Central memory CD8-positive, alpha-beta T cell (primary cell): ENCODE measurements around the gene TARS2.
A peak's percentile ranks its signal among the peaks of the same experiment; 100 is the strongest.

Source experiments
- ATAC-seq: fragments of 150-1000 bp; cut with Tn5 transposase; replicated peaks from 2 replicates; pipeline ENCODE4 v1.10.0; 2022; ENCODE audit warnings: mild to moderate bottlenecking, moderate FRiP score, moderate number of reproducible peaks; ENCODE audit not compliant: poor library complexity, severe bottlenecking; ENCODE audit errors: extremely low read depth
- DNase-seq, 2 donors: peaks; one replicate each; pipeline ENCODE4 v3.0.0; 2021; ENCODE audit warnings: low spot score in 2 of 2
- H3K27ac Mint-ChIP-seq: one replicate; pipeline ENCODE4 v1.8.0; 2022; ENCODE audit warnings: low read depth, mild to moderate bottlenecking, moderate library complexity, mixed read lengths
- H3K27me3 Mint-ChIP-seq: one replicate; pipeline ENCODE4 v1.8.0; 2022; ENCODE audit warnings: mixed read lengths
- H3K36me3 Mint-ChIP-seq: one replicate; pipeline ENCODE4 v1.8.0; 2022; ENCODE audit warnings: mild to moderate bottlenecking, moderate library complexity, mixed read lengths; ENCODE audit not compliant: insufficient read depth
- H3K4me1 Mint-ChIP-seq: one replicate; pipeline ENCODE4 v1.8.0; 2022; ENCODE audit warnings: mixed read lengths
- H3K4me3 Mint-ChIP-seq: one replicate; pipeline ENCODE4 v1.8.0; 2022; ENCODE audit warnings: mild to moderate bottlenecking, moderate library complexity, mixed read lengths
- H3K9me3 Mint-ChIP-seq: one replicate; pipeline ENCODE4 v1.8.0; 2022; ENCODE audit warnings: mixed read lengths

TARS2 gene

GRCh38 chr1:150532860-150533259, 45.6 kb downstream of the TARS2 start:
- ATAC-seq (no peak), DNase-seq (no peak)
- Mint-ChIP-seq H3K27ac (no peak overlapping the region), H3K4me3 (no peak overlapping the region), H3K36me3 (no peaks in the 10 kb centered on the region), H3K4me1 (peaks cover 6% of the 10 kb centered on the region), H3K9me3 (no peaks in the 10 kb centered on the region), H3K27me3 (no peaks in the 10 kb centered on the region)

GRCh38 chr1:150534002-150534401, 46.8 kb downstream of the TARS2 start:
- DNase-seq (no peak), ATAC-seq (no peak)
- peaks cover 7% of the 10 kb centered on the region for H3K27me3 Mint-ChIP-seq
- H3K4me3 Mint-ChIP-seq, result no peak overlapping the region
- peaks cover 6% of the 10 kb centered on the region for H3K4me1 Mint-ChIP-seq
- no peak overlapping the region for H3K27ac Mint-ChIP-seq
- no peaks in the 10 kb centered on the region for H3K9me3 Mint-ChIP-seq
- H3K36me3 Mint-ChIP-seq, result no peaks in the 10 kb centered on the region

- no peak overlapping the region for H3K27ac Mint-ChIP-seq
- no peaks in the 10 kb centered on the region for H3K36me3 Mint-ChIP-seq
- H3K4me1 Mint-ChIP-seq, result peaks cover 6% of the 10 kb centered on the region
- no peaks in the 10 kb centered on the region for H3K9me3 Mint-ChIP-seq
- H3K4me3 Mint-ChIP-seq, result no peak overlapping the region
- no peak for ATAC-seq
- H3K27me3 Mint-ChIP-seq, result peaks cover 14% of the 10 kb centered on the region
- no peak for DNase-seq
Observed at GRCh38 chr1:150535511-150536287, 48.5 kb downstream of the TARS2 start.

DNA sequence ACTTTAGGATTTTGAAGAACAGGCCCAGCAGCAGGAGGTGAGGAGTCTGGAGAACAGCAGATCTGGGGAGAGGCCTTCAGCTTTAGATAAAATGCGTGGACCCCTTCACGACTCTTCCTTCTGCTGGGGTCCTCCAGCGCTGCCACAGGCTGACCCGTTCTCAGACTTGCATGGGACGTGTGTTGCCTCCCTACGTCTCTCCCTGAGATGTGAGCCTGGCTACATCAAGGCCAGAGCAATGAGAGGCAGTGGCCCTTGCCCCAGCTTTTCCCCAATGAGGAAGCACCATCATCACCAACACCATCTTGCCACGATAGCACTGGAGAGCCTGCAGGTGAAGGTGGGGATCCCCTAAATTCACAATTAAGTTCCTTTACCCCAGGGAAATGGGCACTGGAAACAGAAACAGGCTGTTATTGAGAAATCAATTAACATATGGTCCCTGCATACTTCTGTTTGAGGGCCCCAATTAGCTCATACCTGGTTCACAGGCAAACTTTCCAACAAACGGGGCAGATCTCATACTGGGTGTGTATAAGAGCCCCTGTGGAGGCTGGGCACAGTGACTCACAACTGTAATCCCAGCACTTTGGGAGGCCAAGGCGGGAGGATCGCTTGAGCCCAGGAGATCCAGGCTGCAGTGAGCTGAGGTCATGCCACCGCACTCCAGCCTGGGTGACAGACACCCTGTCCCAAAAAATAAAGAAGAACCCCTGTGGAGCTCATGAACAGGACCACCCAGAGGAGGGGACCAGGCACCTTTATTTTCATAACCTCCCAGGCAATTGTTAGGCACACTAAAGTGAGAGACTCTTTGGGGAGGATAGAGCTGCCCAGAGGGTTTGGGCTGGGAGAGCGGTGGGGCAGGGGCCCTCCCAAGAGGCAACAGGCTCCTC, 49.9 kb downstream of the TARS2 start:
- Mint-ChIP-seq H3K4me3 (no peak overlapping the region), H3K9me3 (no peaks in the 10 kb centered on the region), H3K4me1 (peaks cover 6% of the 10 kb centered on the region), H3K27me3 (peaks cover 18% of the 10 kb centered on the region), H3K27ac (no peak overlapping the region), H3K36me3 (peaks cover 2% of the 10 kb centered on the region)
- ATAC-seq (no peak), DNase-seq (no peak)

DNA sequence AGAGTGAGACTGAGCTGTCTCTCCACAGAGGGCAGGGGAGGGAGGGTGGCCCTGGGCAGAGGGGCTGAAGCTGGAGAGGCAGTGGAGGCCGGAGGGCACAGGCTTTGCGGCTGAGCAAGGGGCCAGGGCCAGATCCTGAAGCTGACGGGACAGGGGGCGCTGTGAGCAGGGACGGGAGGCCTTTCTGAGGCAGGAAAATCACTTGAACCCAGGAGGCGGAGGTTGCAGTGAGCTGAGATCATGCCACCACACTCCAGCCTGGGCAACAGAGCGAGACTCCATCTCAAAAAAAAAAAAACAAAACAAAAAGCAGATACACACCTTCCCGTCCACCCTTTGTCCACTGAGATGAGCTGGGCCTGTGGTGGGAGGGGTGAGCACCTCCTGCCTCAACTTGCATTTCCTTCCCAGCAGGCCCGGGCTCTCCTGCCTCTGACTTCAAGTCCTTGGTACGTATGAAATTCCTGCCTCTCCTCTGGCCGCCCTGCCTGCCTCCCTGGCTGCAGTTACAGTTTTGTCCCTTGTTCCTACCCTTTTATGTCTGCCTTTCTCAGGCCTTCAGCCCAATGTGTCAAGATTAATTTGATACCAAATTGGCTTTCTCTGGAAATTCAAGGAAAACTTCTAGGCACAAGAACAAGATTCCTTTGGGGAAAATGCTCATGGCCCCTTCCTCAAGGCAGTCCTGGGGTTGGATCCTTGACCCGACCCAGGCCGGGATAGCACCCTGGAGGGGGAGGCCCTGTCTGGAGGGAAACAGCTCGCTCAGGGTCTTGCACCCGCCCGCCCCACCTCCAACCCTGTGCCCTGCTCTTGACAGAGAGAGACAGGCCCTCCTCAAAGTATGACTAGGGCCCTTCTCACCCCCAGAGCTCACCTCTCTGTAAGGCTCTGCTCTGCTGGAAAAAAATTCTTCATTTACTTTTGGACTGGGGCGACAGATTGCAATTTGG, 50.8 kb downstream of the TARS2 start:
- no peak overlapping the region for H3K27ac Mint-ChIP-seq

GRCh38 chr1:150543500-150544143, 56.4 kb downstream of the TARS2 start:
- H3K9me3 Mint-ChIP-seq, result no peaks in the 10 kb centered on the region
- H3K4me1 Mint-ChIP-seq, result no peaks in the 10 kb centered on the region
- no peak for ATAC-seq
- H3K36me3 Mint-ChIP-seq, result peaks cover 3% of the 10 kb centered on the region
- H3K27me3 Mint-ChIP-seq, result peaks cover 42% of the 10 kb centered on the region
- no peak overlapping the region for H3K4me3 Mint-ChIP-seq
- no peak overlapping the region for H3K27ac Mint-ChIP-seq
- no peak for DNase-seq

More for the DNA sequence above, 50.8 kb downstream of the TARS2 start:
- no peak overlapping the region for H3K4me3 Mint-ChIP-seq
- no peaks in the 10 kb centered on the region for H3K9me3 Mint-ChIP-seq
- ATAC-seq, result no peak
- peaks cover 25% of the 10 kb centered on the region for H3K27me3 Mint-ChIP-seq
- peaks cover 3% of the 10 kb centered on the region for H3K36me3 Mint-ChIP-seq
- H3K4me1 Mint-ChIP-seq, result no peaks in the 10 kb centered on the region
- no peak for DNase-seq

GRCh38 chr1:150544204-150544603, 57.0 kb downstream of the TARS2 start:
- DNase-seq (no peak), ATAC-seq (no peak)
- no peaks in the 10 kb centered on the region for H3K9me3 Mint-ChIP-seq
- peaks cover 37% of the 10 kb centered on the region for H3K27me3 Mint-ChIP-seq
- H3K36me3 Mint-ChIP-seq, result peaks cover 3% of the 10 kb centered on the region
- no peak overlapping the region for H3K27ac Mint-ChIP-seq
- H3K4me1 Mint-ChIP-seq, result no peaks in the 10 kb centered on the region
- H3K4me3 Mint-ChIP-seq, result no peak overlapping the region

- peaks cover 8% of the 10 kb centered on the region for H3K4me1 Mint-ChIP-seq
- peaks cover 5% of the 10 kb centered on the region for H3K36me3 Mint-ChIP-seq
- H3K27ac Mint-ChIP-seq, result no peak overlapping the region
- H3K9me3 Mint-ChIP-seq, result no peaks in the 10 kb centered on the region
- DNase-seq (no peak), ATAC-seq (no peak)
- H3K4me3 Mint-ChIP-seq, result no peak overlapping the region
- H3K27me3 Mint-ChIP-seq, result peaks cover 31% of the 10 kb centered on the region
Observed at GRCh38 chr1:150545486-150546032, 58.3 kb downstream of the TARS2 start.

- ATAC-seq, result no peak
- peaks cover 4% of the 10 kb centered on the region for H3K36me3 Mint-ChIP-seq
- H3K4me1 Mint-ChIP-seq, result peaks cover 16% of the 10 kb centered on the region
- H3K4me3 Mint-ChIP-seq, result no peak overlapping the region
- H3K27ac Mint-ChIP-seq, result no peak overlapping the region
- H3K9me3 Mint-ChIP-seq, result no peaks in the 10 kb centered on the region
- peaks cover 31% of the 10 kb centered on the region for H3K27me3 Mint-ChIP-seq
- DNase-seq, result no peak
Observed at GRCh38 chr1:150546294-150546937, 59.2 kb downstream of the TARS2 start.

DNA sequence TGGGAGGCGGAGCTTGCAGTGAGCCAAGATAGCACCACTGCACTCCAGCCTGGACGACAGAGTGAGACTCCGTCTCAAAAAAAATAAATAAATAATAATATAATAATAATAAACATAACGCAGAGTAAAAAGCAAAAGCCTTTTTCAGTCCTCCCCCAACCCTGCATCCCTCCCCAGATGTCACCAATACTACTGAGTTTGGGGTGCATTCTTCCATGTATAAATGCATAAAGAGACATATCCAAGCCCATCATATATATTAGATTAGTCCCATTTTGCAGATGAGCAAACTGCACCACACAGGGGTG, 61.1 kb downstream of the TARS2 start:
- ATAC-seq, result no peak
- Mint-ChIP-seq H3K9me3 (no peaks in the 10 kb centered on the region), H3K27ac (no peak overlapping the region), H3K4me3 (peak overlapping the region; percentile 73), H3K36me3 (peaks cover 4% of the 10 kb centered on the region), H3K4me1 (peaks cover 26% of the 10 kb centered on the region), H3K27me3 (peaks cover 20% of the 10 kb centered on the region)
- DNase-seq, result no peak

DNA sequence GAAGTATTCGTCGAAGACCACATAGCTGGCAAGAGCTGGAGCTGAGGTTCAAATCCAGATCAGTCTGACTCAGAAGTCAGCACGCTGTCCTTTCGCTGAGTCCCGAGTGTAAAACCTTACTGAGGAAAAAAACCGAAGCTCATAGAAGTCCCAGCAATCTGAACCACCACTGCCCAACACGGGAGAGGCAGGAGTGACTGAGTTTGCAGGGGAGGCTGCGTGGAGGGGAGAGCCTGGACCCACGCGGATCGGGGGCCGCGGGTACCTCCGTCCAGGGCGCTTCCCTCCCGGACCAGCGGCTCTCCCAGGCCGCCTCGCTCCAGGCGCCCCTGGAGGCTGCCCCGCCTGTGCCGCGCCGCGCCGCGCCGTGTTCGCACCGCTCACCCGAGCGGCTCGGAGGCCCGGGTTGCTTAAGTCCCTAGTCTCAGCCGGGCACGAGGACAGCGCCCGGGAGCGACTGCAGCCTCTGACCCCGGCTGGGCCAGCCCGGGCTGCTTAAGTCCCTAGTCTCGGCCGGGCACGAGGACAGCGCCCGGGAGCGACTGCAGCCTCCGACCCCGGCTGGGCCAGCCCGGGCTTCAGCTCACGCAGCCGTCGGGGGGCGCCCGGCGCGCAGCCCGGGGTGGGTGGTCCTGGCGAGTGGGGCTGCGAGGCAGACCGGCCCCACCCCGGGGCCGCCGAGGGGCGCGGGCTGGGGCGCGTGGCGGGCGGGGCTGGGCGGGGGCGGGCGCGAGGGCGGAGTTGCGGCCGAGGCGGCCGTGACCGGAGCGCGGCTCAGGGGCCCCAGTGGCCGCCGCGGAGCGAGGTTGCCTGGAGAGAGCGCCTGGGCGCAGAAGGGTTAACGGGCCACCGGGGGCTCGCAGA, 61.6 kb downstream of the TARS2 start, which contains the start of gene ADAMTSL4:
Gene ADAMTSL4 (plus strand): TSS at position 777 of the 864 bp plus-strand sequence. CDS start 2,881 bp downstream, outside the sequence.
- peak within 1 kb of the TSS; percentile 80 for H3K4me3 Mint-ChIP-seq
- H3K4me1 Mint-ChIP-seq, result peaks cover 26% of the 10 kb centered on the region
- peak within 1 kb of the TSS; percentile 69 for H3K27ac Mint-ChIP-seq
- H3K9me3 Mint-ChIP-seq, result no peaks in the 10 kb centered on the region
- H3K36me3 Mint-ChIP-seq, result peaks cover 4% of the 10 kb centered on the region
- ATAC-seq (peak; percentile 75), DNase-seq (no peak)
- peaks cover 20% of the 10 kb centered on the region for H3K27me3 Mint-ChIP-seq
